Stomach (tissue), 4 donors: ENCODE data around the gene CDC27.

Experiments used
- CTCF ChIP-seq, 7 experiments: fragments of 450-650 bp in 4 of 7; fragments of 200-600 bp in 3 of 7; sonication (generic) in 3 of 7; IDR thresholded peaks; one replicate each; pipeline ENCODE4 v1.5.1; 2016 to 2019; ENCODE audit warnings: antibody characterized with exemption in 7 of 7, control low read depth in 2 of 7, mild to moderate bottlenecking in 1 of 7
- EP300 ChIP-seq: sonication (generic); formaldehyde crosslinking; IDR thresholded peaks from one replicate; pipeline ENCODE4 v1.6.1; 2017; ENCODE audit warnings: antibody characterized with exemption
- POLR2A ChIP-seq, 4 donors: fragments of 450-650 bp; IDR thresholded peaks; one replicate each; pipeline ENCODE4 v1.6.1; 2016; ENCODE audit warnings: antibody characterized with exemption in 4 of 4, control low read depth in 2 of 4, mild to moderate bottlenecking in 1 of 4, moderate library complexity in 1 of 4
- POLR2AphosphoS5 ChIP-seq, 3 donors: sonication (generic); formaldehyde crosslinking; IDR thresholded peaks; one replicate each; pipeline ENCODE4 v1.6.1; 2016; ENCODE audit warnings: antibody characterized with exemption in 3 of 3

DNA sequence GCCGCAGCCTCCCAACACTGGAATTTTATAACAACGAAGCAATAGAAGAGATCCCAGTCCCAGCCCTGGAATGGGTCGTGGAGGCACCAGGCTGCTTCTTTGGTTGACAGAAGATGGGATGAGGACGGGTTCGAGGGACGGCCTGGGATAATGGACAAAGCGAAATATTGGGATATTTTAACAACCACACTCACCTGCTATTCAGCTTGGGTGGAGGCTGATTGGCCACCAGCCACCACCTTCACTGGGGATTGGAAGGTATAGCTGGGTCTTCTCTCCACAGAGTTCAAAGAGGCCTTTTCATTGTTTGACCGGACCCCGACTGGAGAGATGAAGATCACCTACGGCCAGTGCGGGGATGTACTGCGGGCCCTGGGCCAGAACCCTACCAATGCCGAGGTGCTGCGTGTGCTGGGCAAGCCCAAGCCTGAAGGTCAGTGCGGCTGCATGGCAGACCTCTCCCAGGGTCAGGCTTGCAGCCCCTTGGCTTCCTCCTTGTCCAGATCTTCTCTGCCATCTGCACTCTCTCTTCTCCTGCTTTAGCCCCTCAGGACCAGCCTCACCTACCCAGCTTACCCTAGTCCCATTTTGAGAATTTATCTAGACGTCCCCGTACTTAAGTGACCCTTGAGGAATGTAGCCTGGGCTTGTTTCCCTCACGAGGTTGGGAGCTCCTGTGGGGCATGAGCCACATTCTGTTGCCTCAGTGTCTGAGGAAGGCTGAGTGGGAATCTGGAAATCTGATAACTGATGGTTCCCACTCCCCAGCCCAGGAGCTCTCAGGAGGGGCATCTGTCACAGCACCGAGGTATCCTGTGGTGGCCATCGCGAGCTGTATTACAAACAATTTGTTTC lies 30.8 kb upstream of the CDC27 start:
- no peak for TF ChIP-seq POLR2AphosphoS5 (IDR thresholded peaks at IDR 0.05)
- TF ChIP-seq POLR2A (IDR thresholded peaks at IDR 0.05), result no peak
- no peak for TF ChIP-seq CTCF (IDR thresholded peaks at IDR 0.05)
- TF ChIP-seq EP300, result no peak
